K562 (cell line): ENCODE results near the gene COMMD1. TPM values are rescaled to one million over a fixed set of nuclear protein-coding genes. Genes with fewer than 3 reads are reported as not detected.

ENCODE experiments used
- ATAC-seq: fragments of 200-7000 bp; cut with Tn5 transposase; 3 replicates; pipeline ENCODE4 v1.9.1; 2020; ENCODE audit warnings: moderate library complexity
- BruUV-seq: library from RNA; stranded (reverse); fragments of 400-500 nt; replicated peaks from 2 replicates; lab custom pipeline; 2021; lab: Mats Ljungman, UMichigan
- CTCF ChIA-PET: fragments of 300-600 bp; formaldehyde crosslinking; extraction: SDS; loops from one replicate; lab custom pipeline; 2021; ENCODE audit warnings: low intra/inter-chr PET ratio; lab: Yijun Ruan, JAX
- POLR2A ChIA-PET: fragments of 300-600, 350-650 bp; sonication (Branson Sonifier 250); formaldehyde crosslinking; extraction: SDS; loops from one replicate; lab custom pipeline; 2021; ENCODE audit warnings: antibody characterized with exemption, inconsistent platforms; lab: Yijun Ruan, JAX
- DNase-seq, 4 experiments: peaks; one replicate each; pipeline versions ENCODE4 v3.0.0 to v3.0.0-alpha.2; 2011 to 2018; ENCODE audit warnings: low spot score in 3 of 4, mixed read lengths in 3 of 4; ENCODE audit errors: extremely low read depth in 1 of 4
- FAIRE-seq: peaks from 2 replicates; lab custom pipeline; 2011; peaks lifted over from hg19 to GRCh38; lab: Jason Lieb, UNC
- H2AFZ ChIP-seq: 2 replicates; pipeline ENCODE4 v1.6.0; 2011; ENCODE audit warnings: low read depth, low read length, control low read depth, inconsistent platforms
- H3K27ac ChIP-seq: fragments of 200-600 bp; 3 replicates; pipeline ENCODE4 v1.8.0; 2011; ENCODE audit warnings: low read depth, mild to moderate bottlenecking, control low read depth, inconsistent platforms, low read length, moderate library complexity, mixed read lengths; ENCODE audit errors: extremely low read depth
- H3K27me3 ChIP-seq, 2 experiments: fragments of 300-600 bp in 1 of 2; 2 replicates in 1 of 2; 3 replicates in 1 of 2; pipeline versions ENCODE4 v1.6.0 to v1.8.0; 2011; ENCODE audit warnings: inconsistent platforms in 2 of 2, low read length in 2 of 2, mild to moderate bottlenecking in 1 of 2, mixed read lengths in 1 of 2, moderate library complexity in 1 of 2; ENCODE audit not compliant: control insufficient read depth in 2 of 2, insufficient read depth in 2 of 2
- H3K36me3 ChIP-seq: fragments of 300-600 bp; 3 replicates; pipeline ENCODE4 v1.8.0; 2011; ENCODE audit warnings: mild to moderate bottlenecking, low read length, inconsistent platforms; ENCODE audit not compliant: control insufficient read depth, insufficient read depth
- H3K4me1 ChIP-seq, 2 experiments: fragments of 200-600 bp in 1 of 2; replicated peaks in 1 of 2; 2 replicates in 1 of 2; 3 replicates in 1 of 2; pipeline versions ENCODE4 v1.5.1 to v1.8.0; 2011; ENCODE audit warnings: inconsistent platforms in 2 of 2, low read length in 2 of 2, mild to moderate bottlenecking in 1 of 2, mixed read lengths in 1 of 2, moderate library complexity in 1 of 2; ENCODE audit not compliant: control insufficient read depth in 2 of 2, insufficient read depth in 2 of 2
- H3K4me2 ChIP-seq: 2 replicates; pipeline ENCODE4 v1.6.1; 2011; ENCODE audit warnings: low read length, control low read depth, inconsistent platforms, mixed read lengths; ENCODE audit not compliant: insufficient read depth
- H3K4me3 ChIP-seq: fragments of 200-600 bp; sonication (generic), shearing (Covaris generic); 2 replicates; pipeline ENCODE4 v1.5.1; 2016; ENCODE audit warnings: control low read depth, inconsistent platforms
- H3K79me2 ChIP-seq: fragments of 200-600 bp; 3 replicates; pipeline ENCODE4 v1.8.0; 2011; ENCODE audit warnings: low read length, inconsistent platforms; ENCODE audit not compliant: control insufficient read depth, insufficient read depth
- H3K9ac ChIP-seq, 2 experiments: 2 replicates each; pipeline versions ENCODE4 v1.6.0 to v1.6.1; 2011; ENCODE audit warnings: low read depth in 2 of 2, low read length in 2 of 2, control low read depth in 1 of 2, inconsistent platforms in 1 of 2, mild to moderate bottlenecking in 1 of 2, mixed read lengths in 1 of 2; ENCODE audit not compliant: insufficient read depth in 1 of 2
- H3K9me1 ChIP-seq: one replicate; pipeline ENCODE4 v1.6.0; 2011; ENCODE audit warnings: inconsistent platforms, mild to moderate bottlenecking, low read length, moderate library complexity; ENCODE audit not compliant: control insufficient read depth, insufficient read depth
- H3K9me3 ChIP-seq: replicated peaks from 2 replicates; pipeline ENCODE4 v1.5.1; 2011; ENCODE audit warnings: low read depth, low read length, inconsistent platforms; ENCODE audit not compliant: control insufficient read depth, insufficient read depth
- H4K20me1 ChIP-seq: replicated peaks from 2 replicates; pipeline ENCODE4 v1.6.1; 2011; ENCODE audit warnings: low read length, inconsistent platforms, mixed read lengths; ENCODE audit not compliant: control insufficient read depth, insufficient read depth
- ARID2 ChIP-seq: fragments of 450-650 bp; IDR thresholded peaks from 2 replicates; pipeline ENCODE4 v1.6.1; 2017; ENCODE audit warnings: antibody characterized with exemption, mild to moderate bottlenecking
- BRD4 ChIP-seq: fragments of 200-600 bp; sonication (generic); IDR thresholded peaks from 2 replicates; pipeline ENCODE4 v1.6.1; 2017; ENCODE audit warnings: inconsistent platforms
- CHD2 ChIP-seq: IDR thresholded peaks from 2 replicates; pipeline ENCODE4 v1.6.1; 2011; ENCODE audit warnings: low read depth, low read length
- ETV5 ChIP-seq: sonication (generic); formaldehyde crosslinking; IDR thresholded peaks from 2 replicates; pipeline ENCODE4 v1.4.0; 2020; ENCODE audit warnings: low read depth, mild to moderate bottlenecking, missing genetic modification reagents
- HNRNPLL ChIP-seq: fragments of 200-400 bp; formaldehyde crosslinking; IDR thresholded peaks from 2 replicates; pipeline ENCODE4 v1.6.1; 2017; ENCODE audit warnings: low read length, low read depth, mild to moderate bottlenecking; ENCODE audit not compliant: poor library complexity, severe bottlenecking
- IRF2 ChIP-seq: sonication (generic); formaldehyde crosslinking; IDR thresholded peaks from 2 replicates; pipeline ENCODE4 v1.8.1; 2022; ENCODE audit warnings: mild to moderate bottlenecking, missing genetic modification reagents
- MAFF ChIP-seq: IDR thresholded peaks from 2 replicates; pipeline ENCODE4 v1.6.1; 2012; ENCODE audit warnings: low read length, improper control_type of control experiment
- MEF2A ChIP-seq: IDR thresholded peaks from 2 replicates; pipeline ENCODE4 v1.6.1; 2011; ENCODE audit warnings: low read depth, mild to moderate bottlenecking, low read length, moderate library complexity; ENCODE audit not compliant: control insufficient read depth
- PBX2 ChIP-seq, 2 experiments: IDR thresholded peaks in 1 of 2; conservative IDR thresholded peaks in 1 of 2; 2 replicates each; pipeline ENCODE4 v1.6.1; 2016; ENCODE audit warnings: low read depth in 2 of 2, mild to moderate bottlenecking in 1 of 2, missing compliant biosample characterization in 1 of 2, missing genetic modification characterization in 1 of 2, moderate library complexity in 1 of 2
- PHF8 ChIP-seq: fragments of 200-600 bp; sonication (generic); IDR thresholded peaks from 2 replicates; pipeline ENCODE4 v1.6.1; 2012; ENCODE audit warnings: mixed run types, mild to moderate bottlenecking, inconsistent platforms, low read length, moderate library complexity, borderline replicate concordance
- RBM17 ChIP-seq: fragments of 200-400 bp; formaldehyde crosslinking; IDR thresholded peaks from 2 replicates; pipeline ENCODE4 v1.6.1; 2017; ENCODE audit warnings: low read depth, mild to moderate bottlenecking, low read length, borderline replicate concordance
- SREBF2 ChIP-seq: sonication (generic); formaldehyde crosslinking; IDR thresholded peaks from 2 replicates; pipeline ENCODE4 v1.4.0; 2020; ENCODE audit warnings: mild to moderate bottlenecking, missing genetic modification reagents
- STAT5A ChIP-seq: IDR thresholded peaks from 2 replicates; pipeline ENCODE4 v1.6.1; 2012; ENCODE audit warnings: low read length, inconsistent platforms, borderline replicate concordance
- TRIM28 ChIP-seq: fragments of 450-650 bp; IDR thresholded peaks from 2 replicates; pipeline ENCODE4 v1.6.1; 2017
- ZFP30 ChIP-seq: fragments of 250-450 bp; sonication (Bioruptor Pico); IDR thresholded peaks from 2 replicates; pipeline ENCODE4 v1.8.0; 2022; ENCODE audit warnings: moderate library complexity, mild to moderate bottlenecking, inconsistent platforms, borderline replicate concordance
- ZNF277 ChIP-seq: fragments of 250-450 bp; sonication (Bioruptor Pico); IDR thresholded peaks from 2 replicates; pipeline ENCODE4 v1.8.0; 2022; ENCODE audit warnings: inconsistent platforms, mild to moderate bottlenecking, moderate library complexity, borderline replicate concordance
- ZNF311 ChIP-seq: fragments of 250-450 bp; sonication (Bioruptor Pico); IDR thresholded peaks from 2 replicates; pipeline ENCODE4 v1.4.0; 2020; ENCODE audit warnings: mild to moderate bottlenecking, moderate library complexity
- ZNF75A ChIP-seq: fragments of 450-650 bp; formaldehyde crosslinking; IDR thresholded peaks from 2 replicates; pipeline ENCODE4 v1.4.0; 2020; ENCODE audit warnings: mild to moderate bottlenecking
- WGBS: fragments of 100-300 bp; shearing (Covaris generic); methylation state at CpG from one replicate; pipeline ENCODE4 v1.1.6; 2016; ENCODE audit warnings: low coverage, mixed read lengths; ENCODE audit not compliant: insufficient coverage; ENCODE audit errors: missing lambda C conversion rate; 5-methylcytosine and 5-hydroxymethylcytosine counted together
- in situ Hi-C: fragments of 300-500 bp; cut with MboI; formaldehyde crosslinking; loops from 4 replicates; pipeline ENCODE4 v1.15.0; 2018; ENCODE audit warnings: inconsistent platforms, mixed read lengths
- intact Hi-C: fragments of 100-400 bp; cut with micrococcal nuclease; formaldehyde crosslinking; loops from 2 replicates; pipeline ENCODE4 v1.14.2; 2022
- polyA plus RNA-seq, 8 experiments: library from polyadenylated mRNA; depleted of rRNA in 4 of 8; stranded (reverse) in 5 of 8; unstranded in 3 of 8; fragments of >200 nt; fragmentation: Nextera tagmentation in 2 of 8; fragmentation: Illumina TruSeq in 1 of 8; extraction: Ambion mirVana in 2 of 8; extraction: Trizol in 1 of 8; gene quantifications; 2 replicates each; pipeline versions ENCODE4 v1.2.1 to v1.2.3, GENCODE V29; 2011 to 2014; ENCODE audit warnings: inconsistent platforms in 1 of 8, missing spikeins in 1 of 8
- total RNA-seq, 7 experiments: library from RNA; depleted of rRNA in 6 of 7; stranded (reverse); fragments of >200 nt in 6 of 7; fragmentation: Illumina TruSeq in 2 of 7; extraction: Trizol in 2 of 7; gene quantifications; 2 replicates each; pipeline versions ENCODE4 v1.2.1 to v1.2.3, GENCODE V29; 2011 to 2021; ENCODE audit warnings: low replicate concordance in 1 of 7
- TF ChIP-seq, protein P1 (sequence below): fragments of 450-650 bp; IDR thresholded peaks from 2 replicates; pipeline ENCODE4 v1.7.0; 2016; ENCODE audit warnings: borderline replicate concordance

COMMD1 gene
- total and polyA plus RNA-seq, 9 of the 15 experiments (the other 6 are each of a cell fraction or from before 2014, with no cell fraction given): 14.4 to 77.0 (median 21.4) TPM

GRCh38 chr2:61862085-61862484, 43.4 kb upstream of the COMMD1 start:
- Histone ChIP-seq H3K9me1 (no peaks in the 10 kb centered on the region), H3K4me1 (no peaks in the 10 kb centered on the region; a peak in 1 of 5 replicates), H3K36me3 (peaks cover 11% of the 10 kb centered on the region; the same call in 2 of the 3 replicates), H3K4me3 (no peak overlapping the region), H4K20me1 (no peaks in the 10 kb centered on the region), H3K4me2 (no peak overlapping the region), H3K27ac (no peak overlapping the region), H3K79me2 (no peaks in the 10 kb centered on the region), H3K9ac (no peak overlapping the region), H2AFZ (no peak overlapping the region), H3K9me3 (no peaks in the 10 kb centered on the region), H3K27me3 (peaks cover 0 to 5% of the 10 kb centered on the region in 2 experiments; a peak in 3 of 5 replicates)
- in situ Hi-C loops (no loop called here), intact Hi-C loops (no loop called here)
- POLR2A ChIA-PET: no interaction called here
- FAIRE-seq: no peak
- BruUV-seq: no TSS peak
- no peak for DNase-seq
- ATAC-seq: no peak
- WGBS: 73% methylated on average over 5 of the region's 5 CpGs
- CTCF ChIA-PET: no interaction called here
- TF ChIP-seq CHD2 (no peak), MAFF (no peak), TRIM28 (no peak; the same call in 1 of the 2 replicates), RBM17 (no peak), ZNF75A (no peak), ARID2 (no peak), MEF2A (no peak), HNRNPLL (no peak), ZNF311 (CRISPR knock-in tag) (no peak), ZNF277 (CRISPR knock-in tag) (no peak), IRF2 (no peak), SREBF2 (CRISPR knock-in tag) (no peak), ZFP30 (CRISPR knock-in tag) (no peak), BRD4 (no peak), ETV5 (no peak), STAT5A (no peak), PHF8 (no peak), PBX2 (CRISPR knock-in tag; IDR thresholded peaks at IDR 0.05; ENCODE audit: low read depth) (no peak), PBX2 (tag; conservative IDR thresholded peaks at IDR 0.05; ENCODE audit: low read depth) (no peak)
- TF ChIP-seq, protein P1, sequence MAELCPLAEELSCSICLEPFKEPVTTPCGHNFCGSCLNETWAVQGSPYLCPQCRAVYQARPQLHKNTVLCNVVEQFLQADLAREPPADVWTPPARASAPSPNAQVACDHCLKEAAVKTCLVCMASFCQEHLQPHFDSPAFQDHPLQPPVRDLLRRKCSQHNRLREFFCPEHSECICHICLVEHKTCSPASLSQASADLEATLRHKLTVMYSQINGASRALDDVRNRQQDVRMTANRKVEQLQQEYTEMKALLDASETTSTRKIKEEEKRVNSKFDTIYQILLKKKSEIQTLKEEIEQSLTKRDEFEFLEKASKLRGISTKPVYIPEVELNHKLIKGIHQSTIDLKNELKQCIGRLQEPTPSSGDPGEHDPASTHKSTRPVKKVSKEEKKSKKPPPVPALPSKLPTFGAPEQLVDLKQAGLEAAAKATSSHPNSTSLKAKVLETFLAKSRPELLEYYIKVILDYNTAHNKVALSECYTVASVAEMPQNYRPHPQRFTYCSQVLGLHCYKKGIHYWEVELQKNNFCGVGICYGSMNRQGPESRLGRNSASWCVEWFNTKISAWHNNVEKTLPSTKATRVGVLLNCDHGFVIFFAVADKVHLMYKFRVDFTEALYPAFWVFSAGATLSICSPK: no peak
